Measurements from ENCODE around the gene CLEC10A. TPM values are rescaled to one million over a fixed set of nuclear protein-coding genes. Genes with fewer than 3 reads are reported as not detected.

Gene CLEC10A
- total RNA-seq, 1 donor from 2014 or later, result not detected

- Histone ChIP-seq H3K36me3 (ENCODE audit: insufficient read depth, low read length) (no peaks in the 10 kb centered on the region), H3K27ac (ENCODE audit: low read depth, low read length) (no peak overlapping the region), H2AFZ (ENCODE audit: low read depth, low read length) (no peak overlapping the region), H4K20me1 (ENCODE audit: insufficient read depth, low read length) (no peaks in the 10 kb centered on the region), H3K4me3 (ENCODE audit: insufficient read depth, low read depth, low read length) (no peak overlapping the region), H3K4me2 (ENCODE audit: low read length) (no peak overlapping the region), H3K9ac (ENCODE audit: low read length) (no peak overlapping the region), H3K9me3 (ENCODE audit: insufficient read depth, low read depth, low read length) (no peaks in the 10 kb centered on the region), H3K4me1 (ENCODE audit: insufficient read depth, low read length) (no peaks in the 10 kb centered on the region), H3K27me3 (ENCODE audit: insufficient read depth, low read length) (peaks cover 16% of the 10 kb centered on the region), H3K79me2 (ENCODE audit: insufficient read depth, low read length) (no peaks in the 10 kb centered on the region)
- Mint-ChIP-seq H3K9me3 (ENCODE audit: unreplicated experiment) (peaks cover 9% of the 10 kb centered on the region), H3K4me3 (ENCODE audit: unreplicated experiment) (no peak overlapping the region), H3K27me3 (ENCODE audit: low read depth, unreplicated experiment) (peaks cover 6% of the 10 kb centered on the region), H3K27ac (ENCODE audit: unreplicated experiment) (no peak overlapping the region), H3K36me3 (ENCODE audit: low read depth, unreplicated experiment) (peaks cover 1% of the 10 kb centered on the region), H3K4me1 (ENCODE audit: low read depth, unreplicated experiment) (no peaks in the 10 kb centered on the region)
- FAIRE-seq, result no peak
- TF ChIP-seq CTCF (IDR thresholded peaks at IDR 0.05; ENCODE audit: insufficient read depth, low read depth, low read length) (no peak), EZH2 (IDR thresholded peaks at IDR 0.05; ENCODE audit: insufficient read depth, low read length) (no peak)
- DNase-seq (ENCODE audit: low read depth), result no peak
These were observed 35.0 kb upstream of the CLEC10A start for GRCh38 chr17:7114875-7115614.

- H3K4me1 Mint-ChIP-seq (ENCODE audit: low read depth, unreplicated experiment), result no peaks in the 10 kb centered on the region
- Histone ChIP-seq H3K9ac (ENCODE audit: low read length) (no peak within 1 kb of the TSS), H3K79me2 (ENCODE audit: insufficient read depth, low read length) (no peaks in the 10 kb centered on the region), H2AFZ (ENCODE audit: low read depth, low read length) (no peak within 1 kb of the TSS), H3K4me2 (ENCODE audit: low read length) (no peak within 1 kb of the TSS), H3K27ac (ENCODE audit: low read depth, low read length) (no peak within 1 kb of the TSS), H3K4me3 (ENCODE audit: insufficient read depth, low read depth, low read length) (no peak within 1 kb of the TSS), H3K4me1 (ENCODE audit: insufficient read depth, low read length) (no peaks in the 10 kb centered on the region), H3K27me3 (ENCODE audit: insufficient read depth, low read length) (peaks cover 12% of the 10 kb centered on the region), H4K20me1 (ENCODE audit: insufficient read depth, low read length) (no peaks in the 10 kb centered on the region), H3K9me3 (ENCODE audit: insufficient read depth, low read depth, low read length) (no peaks in the 10 kb centered on the region), H3K36me3 (ENCODE audit: insufficient read depth, low read length) (no peaks in the 10 kb centered on the region)
- FAIRE-seq (no peak), DNase-seq (ENCODE audit: low read depth) (no peak)
- H3K27me3 Mint-ChIP-seq (ENCODE audit: low read depth, unreplicated experiment), result peaks cover 8% of the 10 kb centered on the region
- no peak within 1 kb of the TSS for H3K4me3 Mint-ChIP-seq (ENCODE audit: unreplicated experiment)
- H3K27ac Mint-ChIP-seq (ENCODE audit: unreplicated experiment), result no peak within 1 kb of the TSS
- peaks cover 9% of the 10 kb centered on the region for H3K9me3 Mint-ChIP-seq (ENCODE audit: unreplicated experiment)
- TF ChIP-seq CTCF (IDR thresholded peaks at IDR 0.05; ENCODE audit: insufficient read depth, low read depth, low read length), result no peak
- no peak for TF ChIP-seq EZH2 (IDR thresholded peaks at IDR 0.05; ENCODE audit: insufficient read depth, low read length)
- H3K36me3 Mint-ChIP-seq (ENCODE audit: low read depth, unreplicated experiment), result peaks cover 1% of the 10 kb centered on the region
These were observed 34.3 kb upstream of the CLEC10A start, which contains the start of gene ASGR2 for GRCh38 chr17:7114241-7114874. ASGR2 (minus strand) TSS chr17:7114822; CDS start chr17:7114240, 582 bp downstream.
